Thyroid gland (tissue), 4 donors: ENCODE data around the gene TMEM31.

ENCODE experiments used
- POLR2A ChIP-seq, 2 donors: fragments of 450-650 bp; IDR thresholded peaks; one replicate each; pipeline ENCODE4 v1.6.1; 2017; ENCODE audit warnings: antibody characterized with exemption in 2 of 2, mild to moderate bottlenecking in 2 of 2, moderate library complexity in 1 of 2
- TF ChIP-seq, protein P1 (sequence below), 6 experiments: fragments of 200-600 bp in 3 of 6; fragments of 450-650 bp in 3 of 6; sonication (generic) in 3 of 6; IDR thresholded peaks; one replicate each; pipeline ENCODE4 v1.5.1; 2016 to 2019; ENCODE audit warnings: antibody characterized with exemption in 6 of 6, mild to moderate bottlenecking in 2 of 6, inconsistent platforms in 1 of 6, moderate library complexity in 1 of 6

GRCh38 chrX:103742339-103742738 is 31.6 kb downstream of the TMEM31 start:
- no peak for TF ChIP-seq POLR2A (IDR thresholded peaks at IDR 0.05)
- TF ChIP-seq, protein P1, sequence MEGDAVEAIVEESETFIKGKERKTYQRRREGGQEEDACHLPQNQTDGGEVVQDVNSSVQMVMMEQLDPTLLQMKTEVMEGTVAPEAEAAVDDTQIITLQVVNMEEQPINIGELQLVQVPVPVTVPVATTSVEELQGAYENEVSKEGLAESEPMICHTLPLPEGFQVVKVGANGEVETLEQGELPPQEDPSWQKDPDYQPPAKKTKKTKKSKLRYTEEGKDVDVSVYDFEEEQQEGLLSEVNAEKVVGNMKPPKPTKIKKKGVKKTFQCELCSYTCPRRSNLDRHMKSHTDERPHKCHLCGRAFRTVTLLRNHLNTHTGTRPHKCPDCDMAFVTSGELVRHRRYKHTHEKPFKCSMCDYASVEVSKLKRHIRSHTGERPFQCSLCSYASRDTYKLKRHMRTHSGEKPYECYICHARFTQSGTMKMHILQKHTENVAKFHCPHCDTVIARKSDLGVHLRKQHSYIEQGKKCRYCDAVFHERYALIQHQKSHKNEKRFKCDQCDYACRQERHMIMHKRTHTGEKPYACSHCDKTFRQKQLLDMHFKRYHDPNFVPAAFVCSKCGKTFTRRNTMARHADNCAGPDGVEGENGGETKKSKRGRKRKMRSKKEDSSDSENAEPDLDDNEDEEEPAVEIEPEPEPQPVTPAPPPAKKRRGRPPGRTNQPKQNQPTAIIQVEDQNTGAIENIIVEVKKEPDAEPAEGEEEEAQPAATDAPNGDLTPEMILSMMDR (IDR thresholded peaks at IDR 0.05) = no peak
